GM13976 (cell line): ENCODE data around the gene FRY.
A peak's percentile ranks its signal among the peaks of the same experiment; 100 is the strongest.

Source experiments
- DNase-seq: peaks from one replicate; pipeline ENCODE4 v3.0.0; 2012; ENCODE audit warnings: low spot score
- CTCF ChIP-seq: IDR thresholded peaks from 2 replicates; pipeline ENCODE4 v1.5.1; 2012; ENCODE audit warnings: borderline replicate concordance, mild to moderate bottlenecking; ENCODE audit not compliant: insufficient read depth; ENCODE audit errors: extremely low read depth, missing control alignments, control extremely low read depth
- in situ Hi-C: fragments of 300-500 bp; cut with MboI; formaldehyde crosslinking; loops from one replicate; pipeline ENCODE4 v1.12.0; 2022; ENCODE audit warnings: low sequenced_read_pairs, mixed read lengths, inconsistent platforms; ENCODE audit not compliant: unreplicated experiment

The FRY gene

GRCh38 chr13:32305646-32306045 lies 274.1 kb downstream of the FRY start:
- TF ChIP-seq CTCF = no peak
- in situ Hi-C loops = no loop called here
- DNase-seq = no peak

GRCh38 chr13:32309312-32310133 lies 277.9 kb downstream of the FRY start:
- DNase-seq = no peak
- in situ Hi-C loops = loop anchor here (10.0 kb wide), 2 partner anchors 285 to 395 kb away; no protein-coding TSS in a partner anchor
- no peak for TF ChIP-seq CTCF

- peak; percentile 52 for DNase-seq
- peak; percentile 60 for TF ChIP-seq CTCF
- in situ Hi-C loops = loop anchor here (10.0 kb wide), 2 partner anchors 285 to 395 kb away; no protein-coding TSS in a partner anchor
These were observed 278.6 kb downstream of the FRY start for GRCh38 chr13:32310134-32310706.

GRCh38 chr13:32311188-32311897 lies 279.8 kb downstream of the FRY start:
- in situ Hi-C loops = loop anchor here (10.0 kb wide), 2 partner anchors 287 to 397 kb away; no protein-coding TSS in a partner anchor
- DNase-seq = no peak
- TF ChIP-seq CTCF = no peak

- no peak for TF ChIP-seq CTCF
- DNase-seq = peak; percentile 64
These were observed 283.0 kb downstream of the FRY start for GRCh38 chr13:32314271-32315237.

More at GRCh38 chr13:32314271-32315237, 283.0 kb downstream of the FRY start:
- in situ Hi-C loops = loop anchor here (10.0 kb wide), 2 partner anchors 290 to 400 kb away; no protein-coding TSS in a partner anchor
